GM12878 (cell line): Measurements from ENCODE around the gene SLX9. TPM values are rescaled to one million over a fixed set of nuclear protein-coding genes. Genes with fewer than 3 reads are reported as not detected.

Source experiments
- ATAC-seq: fragments of 200-7000 bp; cut with Tn5 transposase; 3 replicates; pipeline ENCODE4 v1.9.1; 2020; ENCODE audit warnings: mild to moderate bottlenecking, moderate library complexity
- BruUV-seq: library from RNA; stranded (reverse); fragments of 400-500 nt; replicated peaks from 2 replicates; lab custom pipeline; 2021; lab: Mats Ljungman, UMichigan
- CTCF ChIA-PET: fragments of 300-600 bp; sonication (Branson Sonifier 250); formaldehyde crosslinking; extraction: SDS; loops from one replicate; lab custom pipeline; 2021; ENCODE audit warnings: inconsistent platforms; lab: Yijun Ruan, JAX
- POLR2A ChIA-PET: fragments of 350-600 bp; formaldehyde crosslinking; extraction: SDS; loops from one replicate; lab custom pipeline; 2021; ENCODE audit warnings: inconsistent platforms; lab: Charles Lee
- RAD21 ChIA-PET: fragments of 300-600 bp; sonication (Branson Sonifier 250); formaldehyde crosslinking; loops from one replicate; lab custom pipeline; 2023; ENCODE audit warnings: antibody characterized with exemption; ENCODE audit not compliant: unreplicated experiment; lab: Charles Lee
- SMC1A ChIA-PET: fragments of 300-600 bp; sonication (Branson Sonifier 250); formaldehyde crosslinking; loops from one replicate; lab custom pipeline; 2023; ENCODE audit not compliant: unreplicated experiment, uncharacterized antibody; lab: Charles Lee
- DNase-seq: peaks from one replicate; pipeline ENCODE4 v3.0.0-alpha.2; 2011; ENCODE audit warnings: low read depth, low spot score
- FAIRE-seq: peaks from 3 replicates; lab custom pipeline; 2011; peaks lifted over from hg19 to GRCh38; lab: Jason Lieb, UNC
- H2AFZ ChIP-seq: 2 replicates; pipeline ENCODE4 v1.6.0; 2011; ENCODE audit warnings: low read depth, low read length, control low read depth; ENCODE audit not compliant: control insufficient read depth
- H3K27ac ChIP-seq: 2 replicates; pipeline ENCODE4 v1.5.1; 2011; ENCODE audit warnings: control low read depth; ENCODE audit not compliant: control insufficient read depth, insufficient read depth
- H3K27me3 ChIP-seq, 2 experiments: replicated peaks in 1 of 2; 2 replicates each; pipeline versions ENCODE4 v1.6.0 to v1.6.1; 2011; ENCODE audit warnings: low read length in 1 of 2; ENCODE audit not compliant: control insufficient read depth in 2 of 2, insufficient read depth in 2 of 2
- H3K36me3 ChIP-seq, 2 experiments: 2 replicates each; pipeline ENCODE4 v1.5.1; 2011; ENCODE audit warnings: low read length in 1 of 2; ENCODE audit not compliant: control insufficient read depth in 2 of 2, insufficient read depth in 2 of 2
- H3K4me1 ChIP-seq: 2 replicates; pipeline ENCODE4 v1.6.1; 2011; ENCODE audit warnings: mild to moderate bottlenecking, low read length, moderate library complexity, mixed read lengths; ENCODE audit not compliant: control insufficient read depth, insufficient read depth
- H3K4me2 ChIP-seq: 2 replicates; pipeline ENCODE4 v1.6.0; 2011; ENCODE audit warnings: control low read depth; ENCODE audit not compliant: control insufficient read depth, insufficient read depth
- H3K4me3 ChIP-seq: fragments of 200-600 bp; sonication (generic); 2 replicates; pipeline ENCODE4 v1.5.1; 2016
- H3K79me2 ChIP-seq: 2 replicates; pipeline ENCODE4 v1.6.0; 2011; ENCODE audit warnings: low read length; ENCODE audit not compliant: control insufficient read depth, insufficient read depth
- H3K9ac ChIP-seq: 2 replicates; pipeline ENCODE4 v1.8.0; 2011; ENCODE audit warnings: low read length, control low read depth, mixed read lengths; ENCODE audit not compliant: control insufficient read depth, insufficient read depth
- H3K9me3 ChIP-seq: replicated peaks from 3 replicates; pipeline ENCODE4 v1.5.1; 2011; ENCODE audit warnings: mild to moderate bottlenecking, low read length; ENCODE audit not compliant: control insufficient read depth, insufficient read depth
- H4K20me1 ChIP-seq: 2 replicates; pipeline ENCODE4 v1.6.0; 2011; ENCODE audit not compliant: control insufficient read depth, insufficient read depth
- E2F8 ChIP-seq: fragments of 450-650 bp; IDR thresholded peaks from 2 replicates; pipeline ENCODE4 v1.6.1; 2018; ENCODE audit warnings: mild to moderate bottlenecking, low read depth, moderate library complexity; ENCODE audit not compliant: partially characterized antibody
- EGR1 ChIP-seq, 2 experiments: IDR thresholded peaks; 1 replicate in 1 of 2; 2 replicates in 1 of 2; pipeline ENCODE4 v1.6.1; 2011 to 2012; ENCODE audit warnings: low read depth in 2 of 2, low read length in 2 of 2, borderline replicate concordance in 1 of 2, mild to moderate bottlenecking in 1 of 2, moderate library complexity in 1 of 2
- GABPA ChIP-seq: IDR thresholded peaks from 2 replicates; pipeline ENCODE4 v1.6.1; 2014; ENCODE audit warnings: antibody characterized with exemption, low read depth, mild to moderate bottlenecking, inconsistent platforms
- GATAD2B ChIP-seq: fragments of 450-650 bp; conservative IDR thresholded peaks from 2 replicates; pipeline ENCODE4 v1.6.1; 2017; ENCODE audit warnings: low read depth, mild to moderate bottlenecking, moderate library complexity
- HCFC1 ChIP-seq: fragments of 150-350 bp; IDR thresholded peaks from 2 replicates; pipeline ENCODE4 v1.6.1; 2014; ENCODE audit warnings: low read length
- NFYB ChIP-seq: IDR thresholded peaks from 2 replicates; pipeline ENCODE4 v1.6.1; 2011; ENCODE audit warnings: low read depth, mild to moderate bottlenecking, low read length, improper control_type of control experiment, moderate library complexity; ENCODE audit not compliant: insufficient read depth
- RB1 ChIP-seq: fragments of 450-650 bp; formaldehyde crosslinking; IDR thresholded peaks from 2 replicates; pipeline ENCODE4 v1.6.1; 2017; ENCODE audit warnings: mild to moderate bottlenecking, borderline replicate concordance
- SMARCA5 ChIP-seq: fragments of 450-650 bp; IDR thresholded peaks from 2 replicates; pipeline ENCODE4 v1.6.1; 2017; ENCODE audit warnings: mild to moderate bottlenecking
- SUZ12 ChIP-seq: fragments of 200-600 bp; sonication (generic); IDR thresholded peaks from one replicate; pipeline ENCODE4 v1.6.1; 2018; ENCODE audit warnings: antibody characterized with exemption, mild to moderate bottlenecking; ENCODE audit not compliant: unreplicated experiment
- ZNF24 ChIP-seq: fragments of 450-650 bp; IDR thresholded peaks from 2 replicates; pipeline ENCODE4 v1.6.1; 2017; ENCODE audit warnings: antibody characterized with exemption, mild to moderate bottlenecking
- WGBS: methylation state at CpG from one replicate; pipeline ENCODE4 v1.1.6; 2016; ENCODE audit warnings: low lambda C conversion rate; ENCODE audit not compliant: insufficient replicate concordance, insufficient coverage; ENCODE audit errors: missing lambda C conversion rate; 5-methylcytosine and 5-hydroxymethylcytosine counted together
- in situ Hi-C: fragments of 300-500 bp; cut with MboI; formaldehyde crosslinking; loops from 9 replicates; pipeline ENCODE4 v1.14.3; 2018; ENCODE audit warnings: mixed read lengths
- intact Hi-C: fragments of 100-400 bp; cut with micrococcal nuclease; formaldehyde crosslinking; loops from one replicate; pipeline ENCODE4 v1.14.2; 2022; ENCODE audit not compliant: unreplicated experiment
- polyA plus RNA-seq, 11 experiments: library from polyadenylated mRNA; depleted of rRNA in 4 of 11; unstranded in 6 of 11; stranded (reverse) in 5 of 11; fragments of >200 nt; fragmentation: Nextera tagmentation in 4 of 11; fragmentation: Illumina TruSeq in 1 of 11; extraction: Ambion mirVana in 4 of 11; extraction: Trizol in 1 of 11; gene quantifications; 1 replicate in 1 of 11; 2 replicates in 10 of 11; pipeline versions ENCODE4 v1.2.1 to v1.2.3, GENCODE V29; 2011 to 2016; ENCODE audit warnings: inconsistent platforms in 2 of 11, missing spikeins in 2 of 11, low read depth in 1 of 11
- total RNA-seq, 4 experiments: library from RNA; depleted of rRNA in 3 of 4; stranded (reverse); fragments of >200 nt in 3 of 4; fragmentation: Illumina TruSeq in 1 of 4; extraction: Trizol in 1 of 4; gene quantifications; 2 replicates each; pipeline versions ENCODE4 v1.2.1 to v1.2.3, GENCODE V29; 2013 to 2021
- TF ChIP-seq, protein P1 (sequence below): IDR thresholded peaks from 2 replicates; pipeline ENCODE4 v1.6.1; 2011; ENCODE audit warnings: low read depth, low read length, improper control_type of control experiment, borderline replicate concordance
- TF ChIP-seq, protein P2 (sequence below): IDR thresholded peaks from 2 replicates; pipeline ENCODE4 v1.6.1; 2011; ENCODE audit warnings: low read depth, mild to moderate bottlenecking, low read length, moderate library complexity, borderline replicate concordance; ENCODE audit errors: extremely low read depth
- TF ChIP-seq, protein P3 (sequence below): fragments of 450-650 bp; IDR thresholded peaks from 2 replicates; pipeline ENCODE4 v1.6.1; 2017; ENCODE audit warnings: mild to moderate bottlenecking, moderate library complexity

The SLX9 gene
- total and polyA plus RNA-seq, 10 of the 15 experiments (the other 5 are each of a cell fraction or from before 2014, with no cell fraction given), result 0.69 to 81.3 (median 33.9) TPM

DNA sequence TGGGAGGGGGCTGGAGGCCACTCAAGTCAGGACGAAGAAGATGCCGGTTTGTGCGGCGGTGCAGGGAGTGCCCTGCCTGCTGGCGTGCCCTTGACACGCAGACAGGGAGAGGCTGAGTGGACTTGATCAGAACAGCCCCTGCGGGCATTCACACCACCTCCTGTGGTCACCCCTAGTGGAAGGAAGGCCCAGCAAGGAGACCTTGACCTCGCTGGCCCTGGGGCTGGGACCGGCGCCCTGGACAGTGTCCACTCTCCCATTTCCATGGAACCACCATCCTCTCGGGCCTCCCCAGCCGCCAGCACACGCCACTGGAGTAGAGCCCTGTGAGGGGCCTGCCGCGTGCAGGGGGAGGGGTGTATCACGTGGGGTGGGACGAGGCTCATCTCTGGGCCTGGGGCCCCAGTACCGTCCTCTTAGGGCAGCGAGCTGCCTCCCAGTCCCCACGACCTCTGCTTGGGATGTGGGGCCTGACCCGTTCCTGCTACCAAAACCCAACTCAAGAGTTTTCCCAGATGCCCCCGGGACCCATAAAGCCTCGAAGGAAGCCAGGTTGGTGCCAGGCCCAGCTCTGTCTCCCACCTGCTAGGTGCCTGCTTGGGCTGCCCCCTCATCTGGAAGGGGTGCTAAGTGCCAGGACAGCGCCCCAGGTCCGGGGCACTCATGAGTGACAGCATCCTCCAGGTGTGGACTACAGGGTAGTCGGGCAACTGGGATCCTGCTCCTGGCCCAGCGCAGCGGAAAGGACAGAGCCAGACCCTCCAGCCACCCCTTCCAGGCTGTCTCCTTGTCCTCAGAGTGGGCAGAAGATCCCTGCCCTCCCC, 62.8 kb downstream of the SLX9 start:
- peaks cover 4 to 5% of the 10 kb centered on the region in 2 experiments; a peak in 3 of 4 replicates for H3K27me3 ChIP-seq
- no peak overlapping the region for H3K9ac ChIP-seq
- no peaks in the 10 kb centered on the region for H3K9me3 ChIP-seq
- intact Hi-C loops, result no loop called here
- H3K4me3 ChIP-seq, result no peak overlapping the region
- BruUV-seq, result no TSS peak
- no peak overlapping the region for H2AFZ ChIP-seq
- ChIA-PET SMC1A (no interaction called here), CTCF (no interaction called here), RAD21 (no interaction called here), POLR2A (no interaction called here)
- WGBS, result 53% methylated on average over 27 of the region's 28 CpGs
- no peak overlapping the region for H3K4me2 ChIP-seq
- no peak for FAIRE-seq
- TF ChIP-seq, protein P1, sequence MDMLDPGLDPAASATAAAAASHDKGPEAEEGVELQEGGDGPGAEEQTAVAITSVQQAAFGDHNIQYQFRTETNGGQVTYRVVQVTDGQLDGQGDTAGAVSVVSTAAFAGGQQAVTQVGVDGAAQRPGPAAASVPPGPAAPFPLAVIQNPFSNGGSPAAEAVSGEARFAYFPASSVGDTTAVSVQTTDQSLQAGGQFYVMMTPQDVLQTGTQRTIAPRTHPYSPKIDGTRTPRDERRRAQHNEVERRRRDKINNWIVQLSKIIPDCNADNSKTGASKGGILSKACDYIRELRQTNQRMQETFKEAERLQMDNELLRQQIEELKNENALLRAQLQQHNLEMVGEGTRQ, result no peak
- no peak for TF ChIP-seq ZNF24
- TF ChIP-seq GABPA, result no peak
- TF ChIP-seq E2F8, result no peak
- TF ChIP-seq, protein P2, sequence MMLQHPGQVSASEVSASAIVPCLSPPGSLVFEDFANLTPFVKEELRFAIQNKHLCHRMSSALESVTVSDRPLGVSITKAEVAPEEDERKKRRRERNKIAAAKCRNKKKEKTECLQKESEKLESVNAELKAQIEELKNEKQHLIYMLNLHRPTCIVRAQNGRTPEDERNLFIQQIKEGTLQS, result no peak
- TF ChIP-seq GATAD2B, result no peak
- TF ChIP-seq NFYB, result no peak
- TF ChIP-seq HCFC1, result no peak
- TF ChIP-seq RB1, result no peak
- no peak for TF ChIP-seq SUZ12
- TF ChIP-seq, protein P3, sequence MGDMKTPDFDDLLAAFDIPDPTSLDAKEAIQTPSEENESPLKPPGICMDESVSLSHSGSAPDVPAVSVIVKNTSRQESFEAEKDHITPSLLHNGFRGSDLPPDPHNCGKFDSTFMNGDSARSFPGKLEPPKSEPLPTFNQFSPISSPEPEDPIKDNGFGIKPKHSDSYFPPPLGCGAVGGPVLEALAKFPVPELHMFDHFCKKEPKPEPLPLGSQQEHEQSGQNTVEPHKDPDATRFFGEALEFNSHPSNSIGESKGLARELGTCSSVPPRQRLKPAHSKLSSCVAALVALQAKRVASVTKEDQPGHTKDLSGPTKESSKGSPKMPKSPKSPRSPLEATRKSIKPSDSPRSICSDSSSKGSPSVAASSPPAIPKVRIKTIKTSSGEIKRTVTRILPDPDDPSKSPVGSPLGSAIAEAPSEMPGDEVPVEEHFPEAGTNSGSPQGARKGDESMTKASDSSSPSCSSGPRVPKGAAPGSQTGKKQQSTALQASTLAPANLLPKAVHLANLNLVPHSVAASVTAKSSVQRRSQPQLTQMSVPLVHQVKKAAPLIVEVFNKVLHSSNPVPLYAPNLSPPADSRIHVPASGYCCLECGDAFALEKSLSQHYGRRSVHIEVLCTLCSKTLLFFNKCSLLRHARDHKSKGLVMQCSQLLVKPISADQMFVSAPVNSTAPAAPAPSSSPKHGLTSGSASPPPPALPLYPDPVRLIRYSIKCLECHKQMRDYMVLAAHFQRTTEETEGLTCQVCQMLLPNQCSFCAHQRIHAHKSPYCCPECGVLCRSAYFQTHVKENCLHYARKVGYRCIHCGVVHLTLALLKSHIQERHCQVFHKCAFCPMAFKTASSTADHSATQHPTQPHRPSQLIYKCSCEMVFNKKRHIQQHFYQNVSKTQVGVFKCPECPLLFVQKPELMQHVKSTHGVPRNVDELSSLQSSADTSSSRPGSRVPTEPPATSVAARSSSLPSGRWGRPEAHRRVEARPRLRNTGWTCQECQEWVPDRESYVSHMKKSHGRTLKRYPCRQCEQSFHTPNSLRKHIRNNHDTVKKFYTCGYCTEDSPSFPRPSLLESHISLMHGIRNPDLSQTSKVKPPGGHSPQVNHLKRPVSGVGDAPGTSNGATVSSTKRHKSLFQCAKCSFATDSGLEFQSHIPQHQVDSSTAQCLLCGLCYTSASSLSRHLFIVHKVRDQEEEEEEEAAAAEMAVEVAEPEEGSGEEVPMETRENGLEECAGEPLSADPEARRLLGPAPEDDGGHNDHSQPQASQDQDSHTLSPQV, result no peak
- no peak for TF ChIP-seq EGR1 (IDR thresholded peaks at IDR 0.05; ENCODE audit: borderline replicate concordance in 1 of 2, low read depth in 2 of 2, low read length in 2 of 2)
- TF ChIP-seq SMARCA5, result no peak
- H3K4me1 ChIP-seq, result no peaks in the 10 kb centered on the region
- in situ Hi-C loops, result no loop called here
- no peaks in the 10 kb centered on the region for H3K36me3 ChIP-seq
- H3K27ac ChIP-seq, result no peak overlapping the region
- no peak for ATAC-seq
- no peaks in the 10 kb centered on the region for H3K79me2 ChIP-seq
- DNase-seq, result no peak
- H4K20me1 ChIP-seq, result no peaks in the 10 kb centered on the region
